GM21447 (cell line): Measurements from ENCODE around the gene PAN3.
"Not testable (repeated sequence)": the region's sequence is repeated elsewhere in the genome, so short reads cannot be mapped to it uniquely, and the experiment has no call there.

Experiments used
- ATAC-seq: cut with Tn5 transposase; IDR thresholded peaks from one replicate; pipeline ENCODE4 v1.9.1; 2021; ENCODE audit not compliant: unreplicated experiment

Gene PAN3

DNA sequence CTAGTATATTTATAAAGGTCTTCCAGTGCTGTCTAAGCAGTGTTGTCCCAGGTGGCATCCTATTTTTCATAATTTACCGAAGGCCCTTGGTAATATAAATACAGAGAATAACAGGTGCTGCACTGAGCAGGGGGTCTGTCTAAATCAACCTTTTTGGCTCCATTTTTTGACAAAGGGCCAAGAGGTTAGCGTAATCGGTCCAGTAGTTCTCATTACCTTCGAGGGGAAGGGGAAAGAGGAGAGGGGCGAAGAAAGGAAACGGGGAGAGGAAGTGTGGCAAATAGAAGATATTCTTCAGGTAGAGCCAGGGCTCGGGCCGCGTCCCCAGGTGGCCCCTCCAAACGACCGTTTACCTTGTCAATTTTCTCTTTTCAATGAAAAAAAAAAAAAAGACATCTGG lies 749 bp upstream of the PAN3 start:
- ATAC-seq, result peak; percentile 0

- ATAC-seq, result peak; percentile 37
Measured at GRCh38 chr13:28138756-28139470, 568 bp downstream of the PAN3 start.

- ATAC-seq, result no peak
Measured at GRCh38 chr13:28140433-28141125, 2.2 kb downstream of the PAN3 start.

- ATAC-seq, result not testable (repeated sequence)
Measured at GRCh38 chr13:28141542-28141941, 3.2 kb downstream of the PAN3 start.

DNA sequence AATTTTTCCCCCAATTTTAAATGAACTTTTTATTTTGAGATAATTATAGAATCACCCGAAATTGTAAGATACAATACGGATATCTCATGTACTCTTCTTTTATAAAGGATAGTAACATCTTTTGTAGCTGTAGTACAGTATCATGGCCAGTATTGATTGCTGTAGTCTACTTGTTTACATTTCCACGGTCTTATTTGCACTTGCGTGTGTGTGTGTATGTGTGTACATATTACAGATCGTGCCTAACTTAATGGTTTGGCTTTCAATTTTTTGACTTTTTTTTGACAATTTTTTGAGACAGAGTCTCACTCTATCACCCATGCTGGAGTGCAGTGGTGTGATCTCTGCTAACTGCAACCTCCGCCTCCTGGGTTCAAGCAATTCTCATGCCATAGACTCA lies 6.7 kb downstream of the PAN3 start:
- ATAC-seq, result no peak

DNA sequence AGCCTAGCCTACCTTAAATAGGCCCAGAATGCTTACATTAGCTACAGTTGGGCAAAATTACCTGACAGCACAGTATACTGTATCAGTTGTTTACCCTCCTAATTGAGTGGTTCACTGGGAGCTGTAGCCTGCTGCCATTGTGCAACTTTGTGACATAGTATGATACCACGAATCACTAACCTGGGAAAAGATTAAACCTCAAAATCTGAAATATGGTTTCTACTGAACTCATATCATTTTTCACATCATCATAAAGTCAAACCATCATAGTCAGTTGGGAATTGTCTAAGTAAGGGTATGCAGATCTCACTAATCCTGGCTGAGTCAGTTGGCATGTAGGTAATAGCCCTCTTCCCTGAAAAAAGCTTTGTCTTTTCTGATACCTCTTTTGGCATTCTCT lies 9.2 kb downstream of the PAN3 start:
- ATAC-seq, result no peak

- no peak for ATAC-seq
Measured at GRCh38 chr13:28159057-28159456, 20.7 kb downstream of the PAN3 start.

DNA sequence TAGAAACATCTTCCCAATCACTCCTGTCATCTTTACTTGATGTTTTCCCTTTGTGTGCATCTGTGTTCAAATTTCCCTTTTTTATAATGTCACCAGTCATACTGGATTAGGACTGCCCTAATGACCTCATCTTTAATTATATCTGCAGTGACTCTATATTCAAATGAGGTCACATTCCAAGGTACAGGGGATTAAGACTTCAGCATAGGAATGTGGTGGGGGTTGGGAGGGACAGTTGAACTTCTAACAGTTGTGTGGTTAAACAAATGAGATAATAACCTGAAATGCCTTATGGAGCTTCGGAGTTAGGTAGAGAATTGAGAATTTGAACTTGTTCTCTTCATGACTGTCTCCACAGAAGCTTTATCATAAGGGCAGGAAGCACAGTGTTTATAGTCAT lies 23.0 kb downstream of the PAN3 start:
- no peak for ATAC-seq

DNA sequence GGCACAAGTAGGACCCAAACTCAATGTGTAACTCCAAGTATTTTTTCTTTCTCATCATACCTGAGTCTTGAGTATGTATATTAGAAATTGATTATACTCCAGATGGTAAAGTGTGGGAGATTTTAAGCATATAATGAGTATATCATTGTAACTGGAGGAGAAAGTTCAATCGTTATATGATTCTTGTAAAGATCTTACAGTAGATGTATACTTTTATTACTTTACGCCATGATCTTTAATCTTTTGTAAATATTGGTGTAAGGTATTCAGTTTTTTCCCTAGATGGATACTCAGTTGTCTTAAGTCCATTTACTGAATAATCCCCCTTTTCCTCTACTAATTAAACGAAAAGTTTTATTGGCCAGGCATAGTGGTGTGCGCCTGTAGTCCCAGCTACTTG lies 25.2 kb downstream of the PAN3 start:
- no peak for ATAC-seq

DNA sequence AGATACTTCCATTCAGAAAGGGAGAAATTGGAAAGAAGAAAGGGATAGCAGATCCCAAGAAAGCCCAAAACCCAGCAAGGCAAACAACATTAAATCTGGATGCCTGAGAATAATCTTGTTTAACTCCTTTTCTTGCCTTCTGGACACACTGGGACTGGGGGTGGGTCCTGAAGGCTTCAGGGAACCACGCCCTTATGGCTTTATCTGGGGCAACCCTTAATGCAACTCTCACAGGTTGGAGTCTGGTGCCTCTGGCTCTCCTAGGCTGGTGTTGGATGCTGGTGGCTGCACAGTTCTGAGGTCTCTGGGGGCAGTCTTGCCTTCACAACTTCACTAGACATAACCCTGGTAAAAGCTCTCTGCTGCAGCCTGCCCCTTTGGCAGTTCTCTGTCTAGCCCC lies 27.9 kb downstream of the PAN3 start:
- no peak for ATAC-seq

- ATAC-seq, result no peak
Measured at GRCh38 chr13:28171266-28171665, 32.9 kb downstream of the PAN3 start.

DNA sequence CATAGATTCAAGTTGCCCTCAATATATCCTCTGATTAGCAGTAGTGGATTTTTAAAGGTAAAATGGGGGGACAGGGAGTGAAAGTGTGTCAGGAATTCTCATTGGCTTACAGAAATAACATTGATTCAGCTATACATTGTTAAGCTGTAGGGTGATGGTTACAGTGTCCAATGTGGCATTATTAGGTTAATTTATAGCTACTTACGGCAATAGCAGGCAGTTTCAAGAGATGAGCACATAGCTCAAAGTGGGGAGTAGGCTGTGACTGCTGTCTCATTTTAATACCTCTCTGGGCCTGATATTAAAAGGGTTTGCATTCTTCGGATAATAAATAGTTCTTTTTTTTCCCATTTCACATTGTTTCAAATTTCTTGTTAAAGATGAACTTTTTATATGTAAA lies 34.6 kb downstream of the PAN3 start:
- no peak for ATAC-seq

DNA sequence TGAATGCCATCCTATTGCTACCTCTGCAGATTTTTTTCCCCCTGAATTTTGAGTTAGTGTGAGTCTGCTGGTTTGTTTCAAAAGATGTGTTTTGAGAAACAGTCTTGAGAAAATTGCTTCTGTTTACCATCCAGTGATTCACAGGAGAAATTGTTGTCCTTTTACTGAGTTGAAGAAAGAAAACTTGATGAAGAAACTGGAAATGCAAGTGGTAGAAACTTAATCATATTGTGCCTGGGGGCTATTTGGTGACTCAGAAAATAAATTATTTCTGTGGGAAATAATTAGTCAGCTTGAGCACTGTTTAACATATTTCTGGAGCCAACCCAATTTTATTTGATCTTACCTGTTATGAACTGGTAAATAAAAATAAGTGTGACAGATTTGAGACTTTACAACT lies 35.4 kb downstream of the PAN3 start:
- ATAC-seq, result no peak

- no peak for ATAC-seq
Measured at GRCh38 chr13:28177327-28177726, 39.0 kb downstream of the PAN3 start.

DNA sequence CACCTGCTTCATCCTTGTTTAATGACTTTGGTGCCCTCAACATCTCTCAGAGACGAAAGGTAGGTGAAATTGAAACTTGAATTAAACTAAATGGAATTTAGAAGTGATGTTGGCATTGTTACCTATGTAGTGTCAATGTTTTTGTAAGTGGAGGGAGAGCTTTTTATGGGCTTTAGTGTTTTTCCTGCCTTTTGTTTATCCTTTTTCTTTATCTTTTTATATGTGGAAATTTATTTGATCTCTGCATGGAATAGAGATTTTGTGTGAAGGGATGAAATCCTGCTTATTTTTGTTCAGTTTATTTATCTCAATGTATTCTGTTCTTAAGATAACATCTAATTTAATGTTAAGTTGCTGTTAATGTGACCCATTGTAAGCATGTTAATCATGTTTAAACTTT lies 39.5 kb downstream of the PAN3 start:
- no peak for ATAC-seq

GRCh38 chr13:28179974-28180373 lies 41.6 kb downstream of the PAN3 start:
- ATAC-seq, result no peak

DNA sequence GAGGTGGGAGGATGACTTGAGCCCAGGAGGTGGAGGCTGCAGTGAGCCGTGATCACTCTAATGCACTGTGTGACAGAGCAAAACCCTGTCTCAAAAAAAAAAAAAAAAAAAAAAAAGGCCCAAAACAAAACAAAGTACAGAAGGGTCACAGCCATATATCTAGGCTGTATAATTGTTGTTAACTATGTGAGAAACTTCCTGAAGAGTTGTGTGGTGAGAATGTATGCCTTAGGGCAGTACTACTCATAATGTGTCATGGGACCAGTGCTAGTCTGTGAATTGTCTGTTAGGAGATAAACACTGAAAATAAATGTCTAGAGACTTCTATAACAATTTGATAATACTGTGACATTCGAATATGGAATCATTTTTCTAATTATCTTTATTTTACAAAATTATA lies 43.1 kb downstream of the PAN3 start:
- no peak for ATAC-seq

GRCh38 chr13:28185256-28185655 lies 46.9 kb downstream of the PAN3 start:
- no peak for ATAC-seq

DNA sequence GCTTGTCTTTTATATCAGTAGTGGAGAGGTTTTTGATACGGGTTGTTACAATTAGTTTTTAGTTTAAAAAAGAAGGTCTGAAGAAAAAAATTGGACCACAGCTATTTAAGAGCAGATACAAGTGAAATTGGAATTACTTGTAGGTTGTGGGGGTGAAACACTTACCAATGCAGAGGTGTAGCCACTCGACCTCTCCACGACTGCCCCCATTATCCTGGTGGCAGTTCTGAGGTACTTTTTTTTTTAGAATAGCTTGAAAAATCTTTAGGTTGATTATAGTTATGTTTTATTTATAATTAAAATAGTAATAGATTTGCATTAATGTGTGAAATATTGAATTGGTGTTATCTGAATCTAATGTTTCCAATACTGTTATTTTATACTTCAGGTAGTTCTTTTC lies 60.7 kb downstream of the PAN3 start:
- ATAC-seq, result no peak

DNA sequence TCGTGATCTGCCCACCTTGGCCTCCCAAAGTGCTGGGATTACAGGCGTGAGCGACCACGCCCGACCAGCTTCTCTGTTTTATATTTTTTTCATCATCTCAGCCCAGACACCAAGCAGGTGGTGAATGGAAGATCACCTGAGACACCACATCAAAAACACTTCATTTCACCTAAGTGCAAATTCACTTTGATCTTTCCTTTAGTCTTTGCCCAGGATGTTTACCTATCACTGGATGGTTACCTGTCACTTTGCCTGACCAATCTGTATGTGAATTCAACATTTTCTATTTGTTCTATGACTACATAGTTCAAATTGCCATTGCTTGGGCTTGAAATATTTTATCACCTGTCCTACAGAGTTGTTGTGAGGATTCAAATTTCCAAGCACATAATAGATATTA lies 65.7 kb downstream of the PAN3 start:
- ATAC-seq, result no peak

GRCh38 chr13:28204690-28205443 lies 66.5 kb downstream of the PAN3 start:
- no peak for ATAC-seq

DNA sequence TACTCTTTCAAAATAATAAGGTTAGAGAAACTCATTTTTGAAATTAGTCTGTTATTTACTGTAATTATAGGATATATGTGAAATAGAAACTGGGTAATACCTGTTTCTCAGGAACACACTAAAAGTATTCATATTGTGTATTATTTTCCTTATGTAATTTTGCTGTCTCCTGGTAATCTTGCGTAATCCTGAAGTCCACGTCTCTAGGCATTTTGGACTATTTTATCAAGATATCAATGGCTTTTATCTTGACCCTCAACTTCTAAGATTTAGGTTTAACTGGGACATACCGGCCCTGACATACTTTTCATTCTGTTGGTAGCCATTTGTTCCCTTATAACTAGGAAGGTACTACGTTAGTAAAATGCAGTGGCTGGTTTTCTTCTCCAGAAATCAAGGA lies 80.3 kb downstream of the PAN3 start:
- ATAC-seq, result no peak
